Right kidney (tissue), 1 donor: ENCODE data around the gene C2CD2L.
"Not testable (repeated sequence)": the region's sequence is repeated elsewhere in the genome, so short reads cannot be mapped to it uniquely, and the experiment has no call there.

ENCODE experiments used
- DNase-seq: peaks from one replicate; pipeline ENCODE4 v3.0.0-alpha.2; 2016

Gene C2CD2L

GRCh38 chr11:119114351-119114750 is 7.2 kb downstream of the C2CD2L start:
- no peak for DNase-seq

- no peak for DNase-seq
Measured at GRCh38 chr11:119115484-119116234, 8.5 kb downstream of the C2CD2L start.

- DNase-seq, result no peak
Measured at GRCh38 chr11:119116235-119116594, 9.1 kb downstream of the C2CD2L start.

- no peak for DNase-seq
Measured at GRCh38 chr11:119116601-119117000, 9.5 kb downstream of the C2CD2L start.

GRCh38 chr11:119117004-119117706 is 10.0 kb downstream of the C2CD2L start:
- DNase-seq, result no peak

- DNase-seq, result no peak
Measured at GRCh38 chr11:119118227-119118626, 11.1 kb downstream of the C2CD2L start.

- no peak for DNase-seq
Measured at GRCh38 chr11:119118946-119119345, 11.8 kb downstream of the C2CD2L start.

GRCh38 chr11:119120639-119121007 is 13.5 kb downstream of the C2CD2L start:
- DNase-seq, result no peak

- DNase-seq, result peak; percentile 89
Measured at GRCh38 chr11:119121008-119121810, 14.1 kb downstream of the C2CD2L start, which contains the start of gene HINFP. Gene HINFP (plus strand): TSS chr11:119121580. CDS start chr11:119126945, 5,365 bp downstream.

- no peak for DNase-seq
Measured at GRCh38 chr11:119121811-119122124, 14.6 kb downstream of the C2CD2L start.

GRCh38 chr11:119125821-119126220 is 18.7 kb downstream of the C2CD2L start:
- DNase-seq, result no peak

- DNase-seq, result no peak
Measured at GRCh38 chr11:119126675-119127268, 19.6 kb downstream of the C2CD2L start.

GRCh38 chr11:119130662-119131061 is 23.5 kb downstream of the C2CD2L start:
- no peak for DNase-seq

- no peak for DNase-seq
Measured at GRCh38 chr11:119134389-119134978, 27.3 kb downstream of the C2CD2L start.

GRCh38 chr11:119139276-119139675 is 32.1 kb downstream of the C2CD2L start:
- DNase-seq, result not testable (repeated sequence)

- DNase-seq, result peak; percentile 50
Measured at GRCh38 chr11:119144825-119145486, 37.8 kb downstream of the C2CD2L start.

GRCh38 chr11:119145551-119145950 is 38.4 kb downstream of the C2CD2L start:
- DNase-seq, result no peak

GRCh38 chr11:119147604-119148333 is 40.6 kb downstream of the C2CD2L start:
- no peak for DNase-seq

- DNase-seq, result no peak
Measured at GRCh38 chr11:119148720-119149017, 41.5 kb downstream of the C2CD2L start.

GRCh38 chr11:119149018-119149785 is 42.1 kb downstream of the C2CD2L start, which contains the start of gene ABCG4:
Gene ABCG4 (plus strand): TSS chr11:119149052. CDS start chr11:119149966, 914 bp downstream.
- peak; percentile 62 for DNase-seq
